Fibroblast of skin of right quadriceps (primary cell): ENCODE measurements around the gene FOXI1.
A peak's percentile ranks its signal among the peaks of the same experiment; 100 is the strongest.
"Not testable (repeated sequence)": the region's sequence is repeated elsewhere in the genome, so short reads cannot be mapped to it uniquely, and the experiment has no call there.

Experiments used
- DNase-seq: peaks from one replicate; pipeline ENCODE4 v3.0.0-alpha.2; 2013

FOXI1 gene

DNA sequence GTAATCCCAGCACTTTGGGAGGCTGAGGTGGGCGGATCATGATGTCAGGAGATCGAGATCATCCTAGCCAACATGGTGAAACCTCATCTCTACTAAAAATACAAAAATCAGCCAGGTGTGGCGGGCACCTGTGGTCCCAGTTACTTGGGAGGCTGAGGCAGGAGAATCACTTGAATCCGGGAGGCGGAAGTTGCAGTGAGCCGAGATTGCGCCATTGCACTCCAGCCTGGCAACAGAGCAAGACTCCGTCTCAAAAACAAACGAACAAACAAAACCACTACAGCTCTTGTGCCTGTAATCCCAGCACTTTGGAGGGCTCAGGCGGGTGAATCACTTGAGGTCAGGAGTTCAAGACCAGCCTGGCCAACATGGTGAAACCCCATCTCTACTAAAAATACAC is 11.4 kb upstream of the FOXI1 start:
- DNase-seq, result not testable (repeated sequence)

DNA sequence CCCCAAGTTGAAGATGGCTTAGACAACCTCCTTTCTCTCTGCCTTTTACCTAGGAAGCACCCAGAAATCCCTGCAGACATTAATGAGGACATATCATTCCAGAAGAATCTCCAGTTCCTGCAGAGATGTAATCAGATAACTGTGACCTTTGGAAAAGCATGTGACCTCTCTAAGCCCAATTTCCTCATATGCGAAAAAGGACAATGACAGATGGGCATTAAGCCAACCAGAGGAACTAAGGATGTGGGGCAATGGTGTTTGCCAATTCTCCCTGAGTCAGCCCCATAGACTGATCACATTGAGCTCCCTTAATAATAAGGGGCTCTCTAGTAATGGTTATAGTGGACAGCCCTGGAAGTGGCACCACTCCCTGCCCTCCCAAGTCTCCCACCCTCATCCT is 10.1 kb upstream of the FOXI1 start:
- DNase-seq, result peak; percentile 11

- DNase-seq, result no peak
Measured at GRCh38 chr5:170097934-170098333, 7.8 kb upstream of the FOXI1 start.

- DNase-seq, result peak; percentile 79
Measured at GRCh38 chr5:170100066-170100943, 5.4 kb upstream of the FOXI1 start.

DNA sequence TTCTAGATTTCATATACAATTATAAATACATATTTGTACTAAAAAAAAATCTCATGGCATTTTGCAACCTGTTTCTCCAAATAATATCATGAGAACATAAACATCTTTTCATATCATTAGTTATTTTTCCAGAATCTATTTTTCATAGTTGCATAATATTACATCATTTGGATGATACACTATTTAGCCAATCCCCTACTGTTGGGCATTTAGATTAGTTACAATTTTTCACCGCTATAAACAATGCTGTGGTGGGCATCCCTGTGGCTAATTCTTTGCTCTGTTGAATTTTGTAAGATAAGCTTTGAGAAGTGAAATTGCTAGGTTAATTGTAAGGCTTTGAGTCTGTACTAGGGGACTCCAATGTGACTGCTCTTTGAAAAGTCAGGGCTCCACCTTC is 2.2 kb upstream of the FOXI1 start:
- DNase-seq, result no peak

GRCh38 chr5:170104299-170104698 is 1.4 kb upstream of the FOXI1 start:
- no peak for DNase-seq

- no peak for DNase-seq
Measured at GRCh38 chr5:170104710-170105109, 987 bp upstream of the FOXI1 start.

DNA sequence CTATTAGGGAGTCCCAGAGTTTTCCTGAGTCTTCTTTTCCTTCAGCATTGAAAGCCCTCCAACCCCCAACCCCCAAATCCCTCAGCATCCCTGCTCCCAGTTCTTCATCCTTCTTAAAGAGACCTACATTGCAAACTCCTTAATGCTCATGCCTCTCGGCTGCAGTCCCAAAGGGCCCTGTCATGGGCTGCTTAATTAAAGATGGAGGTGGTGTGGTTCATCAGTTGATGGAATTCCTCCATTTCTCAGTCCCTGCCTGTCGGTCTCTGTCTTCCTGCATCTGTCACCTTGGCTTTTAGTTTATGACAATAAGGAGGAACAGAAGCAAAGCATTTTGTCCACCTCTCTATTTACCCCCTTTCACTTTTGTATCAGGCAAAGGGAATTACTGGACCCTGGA is 2.0 kb downstream of the FOXI1 start:
- DNase-seq, result no peak

DNA sequence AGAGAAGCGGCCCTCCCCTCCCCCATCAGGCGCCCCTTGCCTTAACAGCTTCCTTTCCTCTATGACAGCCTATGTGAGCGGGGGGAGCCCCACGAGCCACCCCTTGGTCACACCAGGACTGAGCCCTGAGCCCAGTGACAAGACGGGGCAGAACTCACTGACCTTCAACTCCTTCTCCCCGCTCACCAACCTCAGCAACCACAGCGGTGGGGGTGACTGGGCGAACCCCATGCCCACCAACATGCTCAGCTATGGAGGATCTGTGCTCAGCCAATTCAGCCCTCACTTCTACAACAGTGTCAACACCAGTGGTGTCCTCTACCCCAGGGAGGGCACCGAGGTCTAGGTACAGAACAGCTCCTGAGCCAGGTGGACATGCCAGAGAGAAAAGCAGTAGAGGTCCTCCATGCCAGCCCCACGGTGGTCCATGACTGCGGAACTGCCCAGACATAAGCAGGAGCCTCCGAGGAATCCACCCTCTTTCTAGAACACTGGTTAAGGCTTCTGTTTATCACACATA is 2.6 kb downstream of the FOXI1 start:
- DNase-seq, result no peak

GRCh38 chr5:170109059-170110031 is 3.6 kb downstream of the FOXI1 start:
- no peak for DNase-seq

DNA sequence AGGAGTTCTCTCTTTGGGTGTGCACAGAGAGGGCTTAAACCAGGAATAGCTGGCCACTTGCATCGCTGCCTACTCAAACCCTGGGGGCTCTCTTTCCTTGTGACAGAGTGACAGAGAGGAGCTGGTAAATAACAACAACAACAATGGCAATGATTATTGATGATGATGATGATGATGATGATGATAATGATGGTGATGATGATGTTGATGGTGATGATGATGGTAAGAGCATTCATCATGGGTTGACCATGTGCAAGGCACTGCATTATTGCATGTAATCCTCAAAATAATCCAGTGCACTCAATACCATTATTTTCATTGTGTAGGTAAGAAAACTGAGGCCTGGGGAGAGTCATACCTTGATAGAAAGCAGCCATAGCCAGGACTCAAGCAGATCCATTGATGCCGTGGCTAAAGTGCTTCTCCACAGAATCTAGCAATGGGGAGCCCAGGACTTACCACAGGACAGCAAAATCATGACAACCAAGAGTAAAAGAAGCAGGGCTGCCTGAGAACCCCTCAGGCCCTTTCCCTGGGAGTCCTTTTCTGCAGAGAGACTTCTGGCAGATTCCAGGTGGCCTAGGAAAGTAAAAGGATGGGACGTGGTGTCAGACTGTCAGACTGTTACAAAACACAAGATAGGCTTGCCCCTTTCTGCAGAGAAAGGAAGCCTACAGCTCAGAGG is 4.8 kb downstream of the FOXI1 start:
- no peak for DNase-seq

GRCh38 chr5:170111088-170111785 is 5.5 kb downstream of the FOXI1 start:
- DNase-seq, result no peak

GRCh38 chr5:170112876-170113521 is 7.3 kb downstream of the FOXI1 start:
- DNase-seq, result no peak

DNA sequence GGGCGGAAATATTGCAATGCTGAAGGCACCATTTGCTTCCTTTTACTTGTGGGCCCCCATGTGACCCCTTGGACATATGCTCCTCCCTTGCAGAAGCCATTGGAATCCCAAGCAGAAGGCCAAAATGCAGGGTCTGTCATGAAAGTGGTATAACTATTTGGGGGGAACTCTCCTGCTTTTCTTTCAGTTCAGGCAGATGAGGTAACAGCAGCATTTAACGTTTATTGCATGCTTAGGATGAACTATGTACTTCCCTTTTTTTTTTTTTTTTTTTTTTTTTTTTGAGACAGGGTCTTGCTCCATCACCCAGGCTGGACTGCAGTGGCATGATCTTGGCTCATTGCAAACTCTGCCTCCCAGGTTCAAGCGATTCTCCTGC is 7.8 kb downstream of the FOXI1 start:
- no peak for DNase-seq

DNA sequence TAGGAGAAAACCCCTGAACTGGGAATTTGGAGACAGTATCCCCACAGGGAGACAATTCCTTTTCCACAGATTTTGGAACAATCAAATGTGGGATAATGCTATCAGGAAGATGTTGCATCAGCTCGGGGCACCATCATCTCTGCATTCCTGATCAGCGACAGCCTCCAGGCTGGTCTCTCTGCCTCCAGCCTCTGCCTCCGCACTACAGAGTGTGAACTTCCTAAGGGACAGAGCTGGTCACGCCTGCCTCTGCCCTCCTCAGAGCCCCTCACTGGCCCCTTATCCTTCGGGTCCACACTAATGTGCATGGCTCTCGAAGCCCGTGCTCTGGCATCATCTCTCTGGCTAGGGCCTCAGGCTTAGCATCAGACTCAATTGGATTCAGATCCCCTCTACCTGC is 8.6 kb downstream of the FOXI1 start:
- DNase-seq, result no peak

GRCh38 chr5:170115925-170116324 is 10.2 kb downstream of the FOXI1 start:
- DNase-seq, result no peak

GRCh38 chr5:170117736-170118135 is 12.0 kb downstream of the FOXI1 start:
- no peak for DNase-seq

DNA sequence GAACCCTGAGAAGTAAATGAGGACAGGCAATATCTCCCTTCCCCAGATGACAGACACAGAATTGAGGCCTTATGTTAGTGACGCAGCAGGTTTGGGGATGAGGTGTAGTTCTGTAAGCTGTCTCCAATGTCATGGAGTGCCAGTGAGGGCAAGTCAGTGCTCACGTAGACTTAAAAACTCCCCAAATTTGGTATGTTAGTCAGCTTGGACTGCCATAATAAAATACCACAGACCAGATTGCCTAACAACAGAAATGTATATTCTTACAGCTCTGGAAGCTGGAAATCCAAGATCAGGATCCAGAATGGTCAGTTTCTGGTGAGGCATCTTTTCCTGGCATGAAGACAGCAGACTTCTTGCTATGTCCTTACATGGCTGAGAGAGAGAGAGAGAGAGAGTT is 14.9 kb downstream of the FOXI1 start:
- peak; percentile 94 for DNase-seq

GRCh38 chr5:170121321-170121720 is 15.6 kb downstream of the FOXI1 start:
- DNase-seq, result peak; percentile 72

- no peak for DNase-seq
Measured at GRCh38 chr5:170126061-170126460, 20.4 kb downstream of the FOXI1 start.

DNA sequence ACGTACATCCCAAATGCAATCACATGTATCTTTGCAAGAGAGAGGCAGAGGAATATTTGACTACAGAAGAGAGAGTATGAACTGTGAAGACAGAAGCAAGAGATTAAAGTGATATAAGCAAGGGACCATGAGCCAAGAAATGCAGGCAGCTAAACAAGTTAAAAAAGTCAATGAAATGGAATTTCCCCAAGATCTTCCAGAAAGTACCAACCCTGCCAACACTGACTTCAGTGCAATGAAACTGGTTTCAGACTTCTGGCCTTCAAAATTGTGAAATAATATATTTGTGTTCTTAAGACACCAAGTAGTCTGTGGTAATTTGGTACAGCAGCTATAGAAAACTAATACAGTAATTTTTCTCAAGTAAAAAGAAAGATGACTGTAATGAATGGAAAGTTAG is 20.9 kb downstream of the FOXI1 start:
- no peak for DNase-seq

DNA sequence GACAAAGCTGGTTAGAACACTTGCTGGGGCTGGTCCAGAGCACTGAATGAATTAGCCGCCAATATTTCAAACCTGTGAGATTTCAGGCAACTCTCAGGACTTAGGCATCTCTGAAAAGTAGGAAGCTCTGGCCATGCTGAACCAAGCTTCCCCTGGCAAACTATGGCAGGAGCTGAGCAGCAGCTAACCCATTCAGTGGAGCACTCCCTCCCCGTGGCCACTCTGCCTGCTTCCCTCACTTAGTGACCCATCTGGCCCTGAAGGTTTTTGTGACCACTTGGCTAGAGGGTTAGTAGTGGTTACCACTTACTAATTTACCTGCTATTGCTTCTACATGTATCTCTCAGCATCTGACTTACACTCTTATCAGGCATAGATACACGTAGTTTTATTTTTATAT is 25.5 kb downstream of the FOXI1 start:
- DNase-seq, result no peak
